ENCODE measurements around the gene INSIG2. TPM values are rescaled to one million over a fixed set of nuclear protein-coding genes. Genes with fewer than 3 reads are reported as not detected.
A peak's percentile ranks its signal among the peaks of the same experiment; 100 is the strongest.

The INSIG2 gene
- total RNA-seq, 1 donor from 2014 or later: 32.2 TPM

DNA sequence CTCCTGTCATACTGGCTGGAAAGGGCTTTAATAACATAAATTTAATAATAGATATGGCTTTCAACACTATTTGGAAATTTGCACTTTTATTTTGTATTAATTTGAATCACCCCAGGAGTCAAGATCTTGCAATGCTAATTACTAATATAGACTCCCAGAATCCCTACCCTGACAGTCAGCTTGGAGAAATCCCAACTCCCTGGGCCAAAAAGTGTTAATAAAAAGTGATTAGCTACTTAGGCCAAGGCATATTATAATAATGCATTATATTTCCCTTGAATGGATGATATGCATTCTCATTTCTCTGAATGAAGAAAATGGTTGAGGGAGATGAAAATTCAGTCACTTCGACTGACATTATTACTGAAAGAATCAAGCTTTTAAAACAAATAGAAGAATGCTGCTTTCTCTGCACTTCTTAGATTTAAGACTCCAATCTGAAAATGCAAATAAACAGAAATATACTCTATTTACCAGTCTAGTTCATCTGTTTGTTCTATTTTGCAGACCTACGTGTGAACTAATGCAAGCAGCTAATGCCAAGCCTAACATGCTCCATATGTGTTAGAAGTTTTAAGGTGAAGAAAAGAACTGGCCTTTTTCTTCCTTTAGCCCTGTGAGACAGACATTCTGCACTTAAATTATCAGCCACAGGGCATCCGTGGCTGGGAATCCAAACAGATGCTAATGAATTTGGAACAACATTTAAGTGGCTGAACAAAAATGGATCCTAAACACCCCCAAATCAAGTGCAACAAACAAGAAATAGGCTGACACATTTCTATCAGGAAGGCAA is 33.9 kb upstream of the INSIG2 start:
- Histone ChIP-seq H3K27ac (no peak overlapping the region), H3K27me3 (no peaks in the 10 kb centered on the region), H3K4me1 (peaks cover 25% of the 10 kb centered on the region), H3K36me3 (no peaks in the 10 kb centered on the region), H4K20me1 (ENCODE audit: low read depth) (no peaks in the 10 kb centered on the region), H3K9ac (no peak overlapping the region), H3K4me2 (no peak overlapping the region), H3F3A (ENCODE audit: low read depth) (no peaks in the 10 kb centered on the region), H3K79me2 (ENCODE audit: low read depth) (no peaks in the 10 kb centered on the region), H3K9me3 (ENCODE audit: low read depth) (no peaks in the 10 kb centered on the region), H2AFZ (replicated peaks) (no peak overlapping the region), H3K4me3 (no peak overlapping the region)
- no peak overlapping the region for H3K27ac Mint-ChIP-seq
- no peak for DNase-seq (ENCODE audit: low spot score)
- no peaks in the 10 kb centered on the region for H3K36me3 Mint-ChIP-seq
- no peaks in the 10 kb centered on the region for H3K27me3 Mint-ChIP-seq (ENCODE audit: insufficient read depth, low read depth)
- H3K4me3 Mint-ChIP-seq: no peak overlapping the region
- H3K4me1 Mint-ChIP-seq: peaks cover 43% of the 10 kb centered on the region
- H3K9me3 Mint-ChIP-seq: no peaks in the 10 kb centered on the region
- no peak for TF ChIP-seq EZH2phosphoT487 (IDR thresholded peaks at IDR 0.05)
- no peak for TF ChIP-seq EZH2 (IDR thresholded peaks at IDR 0.05)
- TF ChIP-seq, protein P1, sequence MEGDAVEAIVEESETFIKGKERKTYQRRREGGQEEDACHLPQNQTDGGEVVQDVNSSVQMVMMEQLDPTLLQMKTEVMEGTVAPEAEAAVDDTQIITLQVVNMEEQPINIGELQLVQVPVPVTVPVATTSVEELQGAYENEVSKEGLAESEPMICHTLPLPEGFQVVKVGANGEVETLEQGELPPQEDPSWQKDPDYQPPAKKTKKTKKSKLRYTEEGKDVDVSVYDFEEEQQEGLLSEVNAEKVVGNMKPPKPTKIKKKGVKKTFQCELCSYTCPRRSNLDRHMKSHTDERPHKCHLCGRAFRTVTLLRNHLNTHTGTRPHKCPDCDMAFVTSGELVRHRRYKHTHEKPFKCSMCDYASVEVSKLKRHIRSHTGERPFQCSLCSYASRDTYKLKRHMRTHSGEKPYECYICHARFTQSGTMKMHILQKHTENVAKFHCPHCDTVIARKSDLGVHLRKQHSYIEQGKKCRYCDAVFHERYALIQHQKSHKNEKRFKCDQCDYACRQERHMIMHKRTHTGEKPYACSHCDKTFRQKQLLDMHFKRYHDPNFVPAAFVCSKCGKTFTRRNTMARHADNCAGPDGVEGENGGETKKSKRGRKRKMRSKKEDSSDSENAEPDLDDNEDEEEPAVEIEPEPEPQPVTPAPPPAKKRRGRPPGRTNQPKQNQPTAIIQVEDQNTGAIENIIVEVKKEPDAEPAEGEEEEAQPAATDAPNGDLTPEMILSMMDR (IDR thresholded peaks at IDR 0.05): no peak

DNA sequence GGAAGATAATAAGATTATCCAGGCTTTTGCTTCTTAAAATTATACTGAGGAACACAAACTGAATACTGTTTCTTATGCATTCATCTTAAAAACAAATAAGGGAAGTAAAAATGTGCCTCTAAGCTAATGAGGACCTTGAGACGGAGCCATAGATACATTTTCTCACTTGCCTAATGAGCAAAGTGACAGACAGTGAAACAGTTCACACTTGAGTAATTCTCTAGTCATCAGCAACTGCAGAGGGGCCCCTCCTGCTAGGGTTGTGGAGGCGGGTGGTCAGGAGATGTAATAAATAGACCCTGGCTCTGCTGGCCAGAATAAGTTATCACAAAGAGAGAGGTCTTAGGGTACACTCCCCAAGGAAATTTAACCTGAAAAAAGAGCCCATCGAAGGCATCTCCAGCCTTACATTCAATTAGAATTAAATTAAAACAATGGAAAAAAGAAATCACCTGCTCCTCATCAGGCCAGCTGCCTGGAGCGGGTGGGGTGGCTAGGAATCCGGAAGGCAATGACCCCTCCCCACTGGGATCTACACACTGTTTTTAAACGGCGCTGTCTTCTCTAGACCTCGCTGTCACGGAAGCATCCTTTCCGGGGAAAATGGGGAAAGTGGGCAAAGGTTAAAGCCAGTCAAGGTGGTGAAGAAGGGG is 32.6 kb upstream of the INSIG2 start:
- Histone ChIP-seq H3K27ac (no peak overlapping the region), H3K27me3 (no peaks in the 10 kb centered on the region), H3K79me2 (ENCODE audit: low read depth) (no peaks in the 10 kb centered on the region), H2AFZ (replicated peaks) (no peak overlapping the region), H3F3A (ENCODE audit: low read depth) (no peaks in the 10 kb centered on the region), H3K4me3 (no peak overlapping the region), H3K36me3 (no peaks in the 10 kb centered on the region), H3K9ac (no peak overlapping the region), H3K9me3 (ENCODE audit: low read depth) (no peaks in the 10 kb centered on the region), H3K4me2 (peak overlapping the region; percentile 24), H3K4me1 (peaks cover 21% of the 10 kb centered on the region), H4K20me1 (ENCODE audit: low read depth) (no peaks in the 10 kb centered on the region)
- no peak for DNase-seq (ENCODE audit: low spot score)
- H3K36me3 Mint-ChIP-seq: no peaks in the 10 kb centered on the region
- H3K4me1 Mint-ChIP-seq: peaks cover 33% of the 10 kb centered on the region
- H3K9me3 Mint-ChIP-seq: no peaks in the 10 kb centered on the region
- TF ChIP-seq EZH2phosphoT487 (IDR thresholded peaks at IDR 0.05): no peak
- TF ChIP-seq, protein P1 (IDR thresholded peaks at IDR 0.05): no peak
- no peak for TF ChIP-seq EZH2 (IDR thresholded peaks at IDR 0.05)
- peak overlapping the region; percentile 46 for H3K4me3 Mint-ChIP-seq
- H3K27me3 Mint-ChIP-seq (ENCODE audit: insufficient read depth, low read depth): no peaks in the 10 kb centered on the region
- peak overlapping the region; percentile 28 for H3K27ac Mint-ChIP-seq

DNA sequence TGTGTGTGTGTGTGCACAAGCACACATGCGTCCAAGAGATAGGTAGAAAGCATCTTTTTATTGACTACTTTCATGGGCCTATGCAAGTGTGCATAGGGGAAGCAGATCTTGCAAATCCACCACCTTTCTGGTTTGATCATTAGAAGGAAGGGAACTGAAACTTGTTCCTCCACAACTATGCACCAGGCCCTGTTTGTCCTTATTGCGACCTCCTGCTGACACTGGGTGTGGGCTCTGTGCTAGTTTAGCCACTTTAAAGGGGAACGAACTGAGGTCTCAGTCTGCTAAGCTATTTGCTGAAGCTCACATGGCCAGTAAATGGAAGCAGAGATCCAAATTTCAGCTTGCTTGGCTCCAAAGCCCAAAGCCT is 32.1 kb upstream of the INSIG2 start:
- Mint-ChIP-seq H3K36me3 (no peaks in the 10 kb centered on the region), H3K4me1 (peaks cover 29% of the 10 kb centered on the region), H3K4me3 (peak overlapping the region; percentile 46), H3K27ac (peak overlapping the region; percentile 28), H3K9me3 (no peaks in the 10 kb centered on the region), H3K27me3 (ENCODE audit: insufficient read depth, low read depth) (no peaks in the 10 kb centered on the region)
- H3K9ac ChIP-seq: no peak overlapping the region
- H3K27me3 ChIP-seq: no peaks in the 10 kb centered on the region
- H3K36me3 ChIP-seq: no peaks in the 10 kb centered on the region
- no peaks in the 10 kb centered on the region for H4K20me1 ChIP-seq (ENCODE audit: low read depth)
- H3K4me1 ChIP-seq: peaks cover 16% of the 10 kb centered on the region
- DNase-seq (ENCODE audit: low spot score): no peak
- H3K4me2 ChIP-seq: no peak overlapping the region
- no peak for TF ChIP-seq EZH2 (IDR thresholded peaks at IDR 0.05)
- TF ChIP-seq, protein P1 (IDR thresholded peaks at IDR 0.05): no peak
- TF ChIP-seq EZH2phosphoT487 (IDR thresholded peaks at IDR 0.05): no peak
- no peaks in the 10 kb centered on the region for H3K79me2 ChIP-seq (ENCODE audit: low read depth)
- H2AFZ ChIP-seq (replicated peaks): no peak overlapping the region
- H3F3A ChIP-seq (ENCODE audit: low read depth): no peaks in the 10 kb centered on the region
- H3K9me3 ChIP-seq (ENCODE audit: low read depth): no peaks in the 10 kb centered on the region
- no peak overlapping the region for H3K27ac ChIP-seq
- no peak overlapping the region for H3K4me3 ChIP-seq

All from neural progenitor cell (in vitro differentiated cells).